MM.1S (cell line): Measurements from ENCODE around the gene PKHD1.

Experiments used
- DNase-seq: peaks from one replicate; pipeline ENCODE4 v3.0.0-alpha.2; 2015
- H2AFZ ChIP-seq: fragments of 300-600 bp; sonication (generic); 2 replicates; pipeline ENCODE4 v1.6.0; 2016; ENCODE audit warnings: antibody characterized with exemption, low read length
- H3F3A ChIP-seq: fragments of 300-600 bp; sonication (generic); 2 replicates; pipeline ENCODE4 v1.6.1; 2016; ENCODE audit warnings: mild to moderate bottlenecking, antibody characterized with exemption, low read length, moderate library complexity, mixed read lengths; ENCODE audit not compliant: insufficient read depth
- H3K27ac ChIP-seq: fragments of 300-600 bp; sonication (generic); 2 replicates; pipeline ENCODE4 v1.5.1; 2016; ENCODE audit warnings: mild to moderate bottlenecking, low read length
- H3K27me3 ChIP-seq: fragments of 300-600 bp; sonication (generic); replicated peaks from 2 replicates; pipeline ENCODE4 v1.6.0; 2016; ENCODE audit warnings: low read length; ENCODE audit not compliant: insufficient read depth
- H3K36me3 ChIP-seq: fragments of 300-600 bp; sonication (generic); replicated peaks from 2 replicates; pipeline ENCODE4 v1.6.1; 2016; ENCODE audit warnings: mild to moderate bottlenecking, low read length, mixed read lengths; ENCODE audit not compliant: insufficient read depth
- H3K4me1 ChIP-seq: fragments of 300-600 bp; sonication (generic); 2 replicates; pipeline ENCODE4 v1.6.1; 2016; ENCODE audit warnings: low read length, mixed read lengths
- H3K4me2 ChIP-seq: fragments of 300-600 bp; sonication (generic); 2 replicates; pipeline ENCODE4 v1.6.0; 2016; ENCODE audit warnings: low read depth, low read length
- H3K4me3 ChIP-seq: fragments of 300-600 bp; sonication (generic); 2 replicates; pipeline ENCODE4 v1.5.1; 2016; ENCODE audit warnings: low read length, mixed read lengths
- H3K79me2 ChIP-seq: fragments of 300-600 bp; sonication (generic); 2 replicates; pipeline ENCODE4 v1.6.1; 2016; ENCODE audit warnings: mixed run types, low read length, mixed read lengths
- H3K9ac ChIP-seq: fragments of 300-600 bp; sonication (generic); 2 replicates; pipeline ENCODE4 v1.6.1; 2016; ENCODE audit warnings: low read length, mixed read lengths
- H3K9me2 ChIP-seq: fragments of 300-600 bp; sonication (generic); replicated peaks from 2 replicates; pipeline ENCODE4 v1.6.1; 2016; ENCODE audit warnings: mild to moderate bottlenecking, low read length, mixed read lengths; ENCODE audit not compliant: insufficient read depth
- H3K9me3 ChIP-seq: fragments of 300-600 bp; sonication (generic); replicated peaks from 2 replicates; pipeline ENCODE4 v1.6.1; 2016; ENCODE audit warnings: mild to moderate bottlenecking, low read length, mixed read lengths; ENCODE audit not compliant: insufficient read depth
- H4K20me1 ChIP-seq: fragments of 300-600 bp; sonication (generic); 2 replicates; pipeline ENCODE4 v1.6.1; 2016; ENCODE audit warnings: mild to moderate bottlenecking, low read length, moderate library complexity, mixed read lengths; ENCODE audit not compliant: insufficient read depth
- CTCF ChIP-seq: fragments of 300-600 bp; sonication (generic); IDR thresholded peaks from 2 replicates; pipeline ENCODE4 v1.5.1; 2016; ENCODE audit warnings: antibody characterized with exemption, low read length, mixed read lengths
- EZH2 ChIP-seq: fragments of 300-600 bp; sonication (generic); optimal IDR thresholded peaks from 2 replicates; pipeline ENCODE3; 2017; ENCODE audit warnings: low read depth, mild to moderate bottlenecking, antibody characterized with exemption, low read length, mixed read lengths
- EZH2phosphoT487 ChIP-seq: fragments of 300-600 bp; sonication (generic); IDR thresholded peaks from 2 replicates; pipeline ENCODE4 v1.6.1; 2018; ENCODE audit warnings: antibody characterized with exemption, low read length

PKHD1 gene

DNA sequence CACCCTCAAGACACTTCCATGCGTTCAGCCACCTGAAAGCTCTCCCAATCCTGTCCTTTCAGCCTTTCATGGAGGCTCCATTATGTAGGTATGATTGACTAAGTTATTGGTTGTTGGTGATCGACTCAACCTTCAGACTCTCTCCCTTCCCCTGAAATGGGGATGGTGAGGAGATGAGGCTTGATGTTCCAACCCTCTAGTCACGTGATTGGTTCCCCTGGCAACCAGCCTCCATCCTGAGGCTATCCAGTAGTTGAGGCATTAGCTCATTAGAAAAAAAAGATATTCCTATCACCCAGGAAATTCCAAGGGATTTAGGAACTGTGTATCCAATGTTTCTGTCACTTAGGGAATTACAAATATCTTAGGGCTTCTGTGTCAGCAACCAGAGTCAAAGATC is 426.6 kb downstream of the PKHD1 start:
- Histone ChIP-seq H3F3A (no peaks in the 10 kb centered on the region), H3K4me3 (no peak overlapping the region), H3K4me2 (no peak overlapping the region), H3K79me2 (no peaks in the 10 kb centered on the region), H3K36me3 (no peaks in the 10 kb centered on the region), H2AFZ (no peak overlapping the region), H3K9me2 (no peaks in the 10 kb centered on the region), H3K4me1 (no peaks in the 10 kb centered on the region), H3K9me3 (no peaks in the 10 kb centered on the region), H3K9ac (no peak overlapping the region), H4K20me1 (no peaks in the 10 kb centered on the region), H3K27me3 (no peaks in the 10 kb centered on the region), H3K27ac (no peak overlapping the region)
- no peak for DNase-seq
- no peak for TF ChIP-seq EZH2phosphoT487
- TF ChIP-seq EZH2, result no peak
- no peak for TF ChIP-seq CTCF

- Histone ChIP-seq H3K4me3 (no peak overlapping the region), H3K27me3 (no peaks in the 10 kb centered on the region), H2AFZ (no peak overlapping the region), H3K36me3 (no peaks in the 10 kb centered on the region), H3K9me2 (no peaks in the 10 kb centered on the region), H3K79me2 (no peaks in the 10 kb centered on the region), H3F3A (no peaks in the 10 kb centered on the region), H3K9me3 (no peaks in the 10 kb centered on the region), H3K4me2 (no peak overlapping the region), H3K4me1 (no peaks in the 10 kb centered on the region), H4K20me1 (no peaks in the 10 kb centered on the region), H3K27ac (no peak overlapping the region), H3K9ac (no peak overlapping the region)
- DNase-seq, result no peak
- TF ChIP-seq EZH2phosphoT487, result no peak
- no peak for TF ChIP-seq CTCF
- TF ChIP-seq EZH2, result no peak
Measured at GRCh38 chr6:51657491-51657890, 429.9 kb downstream of the PKHD1 start.

DNA sequence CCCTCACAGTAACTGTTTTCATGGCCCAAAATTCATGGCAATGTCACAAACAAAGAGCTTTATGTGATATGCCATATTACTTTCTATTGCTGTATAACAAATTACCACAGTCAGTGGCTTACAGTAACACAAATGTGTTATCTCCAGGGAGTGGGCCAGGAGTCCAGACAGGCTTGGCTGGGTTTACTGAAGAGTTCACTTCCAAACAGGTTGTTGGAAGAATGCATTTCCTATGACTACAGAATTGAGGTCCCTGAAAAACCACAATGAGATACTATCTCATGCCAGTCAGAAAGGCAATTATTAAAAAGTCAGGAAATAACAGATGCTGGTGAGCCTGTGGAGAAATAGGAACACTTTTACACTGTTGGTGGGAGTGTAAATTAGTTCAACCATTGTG is 431.9 kb downstream of the PKHD1 start:
- Histone ChIP-seq H3F3A (no peaks in the 10 kb centered on the region), H3K4me1 (no peaks in the 10 kb centered on the region), H3K4me3 (no peak overlapping the region), H3K27ac (no peak overlapping the region), H2AFZ (no peak overlapping the region), H3K9me3 (no peaks in the 10 kb centered on the region), H3K4me2 (no peak overlapping the region), H3K9me2 (no peaks in the 10 kb centered on the region), H3K27me3 (no peaks in the 10 kb centered on the region), H3K36me3 (no peaks in the 10 kb centered on the region), H4K20me1 (no peaks in the 10 kb centered on the region), H3K9ac (no peak overlapping the region), H3K79me2 (no peaks in the 10 kb centered on the region)
- TF ChIP-seq CTCF, result no peak
- no peak for TF ChIP-seq EZH2
- no peak for TF ChIP-seq EZH2phosphoT487
- DNase-seq, result no peak
